ENCODE data around the gene CDKN2C.

Gene CDKN2C

DNA sequence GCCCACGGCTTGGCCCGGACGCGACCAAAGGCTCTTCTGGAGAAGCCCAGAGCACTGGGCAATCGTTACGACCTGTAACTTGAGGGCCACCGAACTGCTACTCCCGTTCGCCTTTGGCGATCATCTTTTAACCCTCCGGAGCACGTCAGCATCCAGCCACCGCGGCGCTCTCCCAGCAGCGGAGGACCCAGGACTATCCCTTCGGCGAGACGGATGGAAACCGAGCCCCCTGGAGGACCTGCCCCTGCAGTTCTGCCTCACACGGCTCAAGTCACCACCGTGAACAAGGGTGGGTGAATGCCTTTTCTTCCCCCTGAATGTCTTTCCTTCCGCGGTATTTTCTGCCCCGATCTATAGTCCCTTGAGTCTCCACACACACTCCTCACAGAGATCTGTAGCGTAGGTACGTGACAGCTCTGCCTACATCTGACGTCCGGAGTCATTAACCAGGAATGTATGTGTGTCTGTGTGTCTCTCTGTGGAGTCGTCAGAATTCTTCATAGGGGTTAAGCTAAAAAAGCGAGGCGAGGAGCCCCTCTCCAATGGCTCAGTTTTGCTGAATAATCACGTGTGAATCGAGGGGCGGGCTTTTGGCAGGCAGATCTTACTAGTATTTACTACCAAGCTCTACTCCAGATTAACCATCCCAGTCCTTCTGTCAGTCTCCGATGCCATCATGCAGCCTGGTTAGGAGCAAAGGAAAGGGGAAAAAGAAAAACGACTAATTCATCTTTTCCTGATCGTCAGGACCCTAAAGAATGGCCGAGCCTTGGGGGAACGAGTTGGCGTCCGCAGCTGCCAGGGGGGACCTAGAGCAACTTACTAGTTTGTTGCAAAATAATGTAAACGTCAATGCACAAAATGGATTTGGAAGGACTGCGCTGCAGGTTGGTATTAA lies at the start of gene CDKN2C:
TSS of gene CDKN2C (plus strand) at position 635 of the 898 bp plus-strand sequence. CDS start at position 759, 124 bp downstream.
- TF ChIP-seq, protein P1, sequence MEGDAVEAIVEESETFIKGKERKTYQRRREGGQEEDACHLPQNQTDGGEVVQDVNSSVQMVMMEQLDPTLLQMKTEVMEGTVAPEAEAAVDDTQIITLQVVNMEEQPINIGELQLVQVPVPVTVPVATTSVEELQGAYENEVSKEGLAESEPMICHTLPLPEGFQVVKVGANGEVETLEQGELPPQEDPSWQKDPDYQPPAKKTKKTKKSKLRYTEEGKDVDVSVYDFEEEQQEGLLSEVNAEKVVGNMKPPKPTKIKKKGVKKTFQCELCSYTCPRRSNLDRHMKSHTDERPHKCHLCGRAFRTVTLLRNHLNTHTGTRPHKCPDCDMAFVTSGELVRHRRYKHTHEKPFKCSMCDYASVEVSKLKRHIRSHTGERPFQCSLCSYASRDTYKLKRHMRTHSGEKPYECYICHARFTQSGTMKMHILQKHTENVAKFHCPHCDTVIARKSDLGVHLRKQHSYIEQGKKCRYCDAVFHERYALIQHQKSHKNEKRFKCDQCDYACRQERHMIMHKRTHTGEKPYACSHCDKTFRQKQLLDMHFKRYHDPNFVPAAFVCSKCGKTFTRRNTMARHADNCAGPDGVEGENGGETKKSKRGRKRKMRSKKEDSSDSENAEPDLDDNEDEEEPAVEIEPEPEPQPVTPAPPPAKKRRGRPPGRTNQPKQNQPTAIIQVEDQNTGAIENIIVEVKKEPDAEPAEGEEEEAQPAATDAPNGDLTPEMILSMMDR (IDR thresholded peaks at IDR 0.05; ENCODE audit: low read length) = no peak
- TF ChIP-seq EZH2 (IDR thresholded peaks at IDR 0.05; ENCODE audit: borderline replicate concordance, low read length) = no peak
- no peaks in the 10 kb centered on the region for H3K27me3 ChIP-seq (ENCODE audit: insufficient read depth, low read length)
- H3F3A ChIP-seq (ENCODE audit: insufficient read depth, low read length) = no peaks in the 10 kb centered on the region
- H3K79me2 ChIP-seq (ENCODE audit: insufficient read depth, low read length) = peaks cover 59% of the 10 kb centered on the region
- no peaks in the 10 kb centered on the region for H3K9me2 ChIP-seq (ENCODE audit: low read depth, low read length)
- H3K9ac ChIP-seq (ENCODE audit: low read length) = peak within 1 kb of the TSS; percentile 99
- H3K36me3 ChIP-seq (ENCODE audit: insufficient read depth, low read length) = peaks cover 44% of the 10 kb centered on the region
- H4K20me1 ChIP-seq (ENCODE audit: insufficient read depth, low read length) = no peaks in the 10 kb centered on the region
- no peak within 1 kb of the TSS for H2AFZ ChIP-seq (ENCODE audit: low read length)
- H3K9me3 ChIP-seq (ENCODE audit: low read length) = no peaks in the 10 kb centered on the region
- peaks cover 37% of the 10 kb centered on the region for H3K4me1 ChIP-seq (ENCODE audit: insufficient read depth, low read length, severe bottlenecking)
- H3K27ac ChIP-seq (ENCODE audit: low read depth, low read length, poor library complexity, severe bottlenecking) = peak within 1 kb of the TSS; percentile 95
- H3K4me2 ChIP-seq (ENCODE audit: low read length) = peak within 1 kb of the TSS; percentile 89
- peak within 1 kb of the TSS; percentile 89 for H3K4me3 ChIP-seq (ENCODE audit: low read depth, low read length, poor library complexity, severe bottlenecking)

DNA sequence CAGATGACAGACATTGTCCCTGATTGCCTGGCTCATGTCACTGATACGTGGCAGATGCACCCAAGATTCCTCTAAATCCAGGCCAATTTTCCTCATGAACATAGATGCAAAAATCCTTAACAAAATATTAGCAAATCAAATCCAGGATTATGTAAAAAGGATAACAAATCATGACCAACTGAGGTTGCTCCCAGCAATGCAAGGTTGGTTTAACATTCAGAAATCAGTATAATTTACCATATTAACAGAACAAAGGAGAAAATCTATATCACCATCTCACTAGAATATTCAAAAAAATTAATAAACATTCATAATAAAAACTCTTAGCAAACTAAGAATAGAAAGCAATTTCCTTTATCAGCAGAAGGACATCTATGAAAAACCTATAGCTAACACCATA lies 49.6 kb upstream of the CDKN2C start:
- H3F3A ChIP-seq (ENCODE audit: insufficient read depth, low read length) = no peaks in the 10 kb centered on the region
- no peak overlapping the region for H3K4me3 ChIP-seq (ENCODE audit: low read depth, low read length, poor library complexity, severe bottlenecking)
- H3K27ac ChIP-seq (ENCODE audit: low read depth, low read length, poor library complexity, severe bottlenecking) = no peak overlapping the region
- peaks cover 17% of the 10 kb centered on the region for H3K9me3 ChIP-seq (ENCODE audit: low read length)
- no peak overlapping the region for H3K9ac ChIP-seq (ENCODE audit: low read length)
- TF ChIP-seq, protein P1 (IDR thresholded peaks at IDR 0.05; ENCODE audit: low read length) = no peak
- no peak for TF ChIP-seq EZH2 (IDR thresholded peaks at IDR 0.05; ENCODE audit: borderline replicate concordance, low read length)
- H3K27me3 ChIP-seq (ENCODE audit: insufficient read depth, low read length) = no peaks in the 10 kb centered on the region
- H2AFZ ChIP-seq (ENCODE audit: low read length) = no peak overlapping the region
- H3K4me2 ChIP-seq (ENCODE audit: low read length) = no peak overlapping the region
- H3K36me3 ChIP-seq (ENCODE audit: insufficient read depth, low read length) = peaks cover 15% of the 10 kb centered on the region
- H4K20me1 ChIP-seq (ENCODE audit: insufficient read depth, low read length) = no peaks in the 10 kb centered on the region; the same call in 1 of the 2 replicates
- peaks cover 92% of the 10 kb centered on the region for H3K79me2 ChIP-seq (ENCODE audit: insufficient read depth, low read length)
- H3K4me1 ChIP-seq (ENCODE audit: insufficient read depth, low read length, severe bottlenecking) = peaks cover 21% of the 10 kb centered on the region
- no peaks in the 10 kb centered on the region for H3K9me2 ChIP-seq (ENCODE audit: low read depth, low read length)

DNA sequence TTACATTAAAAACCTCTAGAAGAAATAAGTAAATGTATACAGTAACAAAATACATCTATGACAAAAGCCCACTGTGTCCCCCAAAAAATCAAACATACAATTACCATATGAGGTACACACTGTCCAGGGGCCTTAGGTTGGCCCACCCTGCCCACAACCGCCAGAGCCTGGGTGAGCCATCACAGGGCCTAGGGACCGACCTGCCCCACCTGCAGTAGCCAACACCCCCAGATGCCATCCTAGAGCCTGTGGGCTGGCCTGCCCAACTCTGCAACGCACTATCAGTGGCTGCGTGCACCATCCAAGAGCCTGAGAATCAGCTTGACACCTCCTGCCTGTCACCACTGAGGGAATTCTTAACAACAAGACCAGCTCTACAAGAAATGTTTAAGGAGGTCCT lies 49.0 kb upstream of the CDKN2C start:
- TF ChIP-seq EZH2 (IDR thresholded peaks at IDR 0.05; ENCODE audit: borderline replicate concordance, low read length) = no peak

More for the DNA sequence above, 49.0 kb upstream of the CDKN2C start:
- Histone ChIP-seq H3K9me2 (ENCODE audit: low read depth, low read length) (no peaks in the 10 kb centered on the region), H3K4me3 (ENCODE audit: low read depth, low read length, poor library complexity, severe bottlenecking) (no peak overlapping the region), H3K27ac (ENCODE audit: low read depth, low read length, poor library complexity, severe bottlenecking) (no peak overlapping the region), H4K20me1 (ENCODE audit: insufficient read depth, low read length) (no peaks in the 10 kb centered on the region; the same call in 1 of the 2 replicates), H2AFZ (ENCODE audit: low read length) (no peak overlapping the region), H3K9ac (ENCODE audit: low read length) (no peak overlapping the region), H3K36me3 (ENCODE audit: insufficient read depth, low read length) (peaks cover 18% of the 10 kb centered on the region), H3K9me3 (ENCODE audit: low read length) (peaks cover 21% of the 10 kb centered on the region), H3K4me2 (ENCODE audit: low read length) (no peak overlapping the region), H3F3A (ENCODE audit: insufficient read depth, low read length) (no peaks in the 10 kb centered on the region), H3K27me3 (ENCODE audit: insufficient read depth, low read length) (no peaks in the 10 kb centered on the region), H3K79me2 (ENCODE audit: insufficient read depth, low read length) (peaks cover 92% of the 10 kb centered on the region), H3K4me1 (ENCODE audit: insufficient read depth, low read length, severe bottlenecking) (peaks cover 19% of the 10 kb centered on the region)

All from OCI-LY1 (cell line).